Karpas-422 (cell line): ENCODE data around the gene ALG12. TPM values are rescaled to one million over a fixed set of nuclear protein-coding genes. Genes with fewer than 3 reads are reported as not detected.

Experiments
- DNase-seq: peaks from one replicate; pipeline ENCODE4 v3.0.0-alpha.2; 2015
- H2AFZ ChIP-seq: fragments of 200-600 bp; sonication (generic); 2 replicates; pipeline ENCODE4 v1.6.1; 2014; ENCODE audit warnings: antibody characterized with exemption, low read length, mixed read lengths
- H3K27ac ChIP-seq: fragments of 200-600 bp; sonication (generic); 2 replicates; pipeline ENCODE4 v1.5.1; 2014; ENCODE audit warnings: mild to moderate bottlenecking, low read length, moderate library complexity
- H3K27me3 ChIP-seq: fragments of 200-600 bp; sonication (generic); 2 replicates; pipeline ENCODE4 v1.6.1; 2014; ENCODE audit warnings: low read length, mixed read lengths
- H3K36me3 ChIP-seq: fragments of 200-600 bp; sonication (generic); 2 replicates; pipeline ENCODE4 v1.6.1; 2014; ENCODE audit warnings: low read length, mixed read lengths; ENCODE audit not compliant: insufficient read depth
- H3K4me1 ChIP-seq: fragments of 200-600 bp; sonication (generic); 2 replicates; pipeline ENCODE4 v1.6.1; 2014; ENCODE audit warnings: mild to moderate bottlenecking, low read length, mixed read lengths
- H3K4me2 ChIP-seq: fragments of 200-600 bp; sonication (generic); 2 replicates; pipeline ENCODE4 v1.6.1; 2014; ENCODE audit warnings: low read length, low read depth, mild to moderate bottlenecking; ENCODE audit not compliant: poor library complexity, severe bottlenecking
- H3K4me3 ChIP-seq: fragments of 200-600 bp; sonication (generic); 2 replicates; pipeline ENCODE4 v1.5.1; 2014; ENCODE audit warnings: mild to moderate bottlenecking, antibody characterized with exemption, low read length, mixed read lengths
- H3K79me2 ChIP-seq: fragments of 200-600 bp; sonication (generic); 2 replicates; pipeline ENCODE4 v1.6.1; 2014; ENCODE audit warnings: mild to moderate bottlenecking, low read length, mixed read lengths
- H3K9ac ChIP-seq: fragments of 200-600 bp; sonication (generic); 2 replicates; pipeline ENCODE4 v1.6.0; 2014; ENCODE audit warnings: low read length
- H3K9me2 ChIP-seq: fragments of 200-600 bp; sonication (generic), shearing (Covaris generic); replicated peaks from 2 replicates; pipeline ENCODE4 v1.6.0; 2014; ENCODE audit warnings: mild to moderate bottlenecking, low read length, moderate library complexity; ENCODE audit not compliant: insufficient read depth
- H3K9me3 ChIP-seq: fragments of 300-700, 200-600 bp; sonication (generic); 2 replicates; pipeline ENCODE4 v1.6.1; 2014; ENCODE audit warnings: low read length, mixed read lengths
- H4K20me1 ChIP-seq: fragments of 200-600 bp; sonication (generic); 2 replicates; pipeline ENCODE4 v1.6.1; 2014; ENCODE audit warnings: mild to moderate bottlenecking, antibody characterized with exemption, low read length, low read depth; ENCODE audit not compliant: insufficient read depth
- total RNA-seq: library from RNA; depleted of rRNA; stranded (reverse); fragments of >200 nt; shearing (Covaris generic); gene quantifications from 2 replicates; pipeline ENCODE4 v1.2.3, GENCODE V29; 2014; ENCODE audit warnings: low replicate concordance

The ALG12 gene
- total RNA-seq, 1 experiment from 2014 or later = 4.7 TPM

DNA sequence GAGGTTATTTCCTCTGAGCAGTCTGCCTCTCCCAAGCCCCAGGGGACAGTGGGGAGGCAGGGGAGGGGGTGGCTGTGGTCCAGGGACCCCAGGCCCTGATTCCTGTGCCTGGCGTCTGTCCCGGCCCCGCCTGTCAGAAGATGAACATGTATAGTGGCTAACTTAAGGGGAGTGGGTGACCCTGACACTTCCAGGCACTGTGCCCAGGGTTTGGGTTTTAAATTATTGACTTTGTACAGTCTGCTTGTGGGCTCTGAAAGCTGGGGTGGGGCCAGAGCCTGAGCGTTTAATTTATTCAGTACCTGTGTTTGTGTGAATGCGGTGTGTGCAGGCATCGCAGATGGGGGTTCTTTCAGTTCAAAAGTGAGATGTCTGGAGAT is 45.4 kb upstream of the ALG12 start:
- H2AFZ ChIP-seq = no peak overlapping the region
- DNase-seq = no peak
- no peaks in the 10 kb centered on the region for H3K9me2 ChIP-seq
- no peaks in the 10 kb centered on the region for H3K27me3 ChIP-seq
- H3K27ac ChIP-seq = no peak overlapping the region
- H3K9me3 ChIP-seq = no peaks in the 10 kb centered on the region
- peaks cover 61% of the 10 kb centered on the region for H4K20me1 ChIP-seq
- peaks cover 7% of the 10 kb centered on the region for H3K79me2 ChIP-seq
- H3K4me3 ChIP-seq = no peak overlapping the region
- H3K4me1 ChIP-seq = peaks cover 37% of the 10 kb centered on the region
- no peak overlapping the region for H3K4me2 ChIP-seq
- H3K36me3 ChIP-seq = peaks cover 15% of the 10 kb centered on the region
- H3K9ac ChIP-seq = no peak overlapping the region

DNA sequence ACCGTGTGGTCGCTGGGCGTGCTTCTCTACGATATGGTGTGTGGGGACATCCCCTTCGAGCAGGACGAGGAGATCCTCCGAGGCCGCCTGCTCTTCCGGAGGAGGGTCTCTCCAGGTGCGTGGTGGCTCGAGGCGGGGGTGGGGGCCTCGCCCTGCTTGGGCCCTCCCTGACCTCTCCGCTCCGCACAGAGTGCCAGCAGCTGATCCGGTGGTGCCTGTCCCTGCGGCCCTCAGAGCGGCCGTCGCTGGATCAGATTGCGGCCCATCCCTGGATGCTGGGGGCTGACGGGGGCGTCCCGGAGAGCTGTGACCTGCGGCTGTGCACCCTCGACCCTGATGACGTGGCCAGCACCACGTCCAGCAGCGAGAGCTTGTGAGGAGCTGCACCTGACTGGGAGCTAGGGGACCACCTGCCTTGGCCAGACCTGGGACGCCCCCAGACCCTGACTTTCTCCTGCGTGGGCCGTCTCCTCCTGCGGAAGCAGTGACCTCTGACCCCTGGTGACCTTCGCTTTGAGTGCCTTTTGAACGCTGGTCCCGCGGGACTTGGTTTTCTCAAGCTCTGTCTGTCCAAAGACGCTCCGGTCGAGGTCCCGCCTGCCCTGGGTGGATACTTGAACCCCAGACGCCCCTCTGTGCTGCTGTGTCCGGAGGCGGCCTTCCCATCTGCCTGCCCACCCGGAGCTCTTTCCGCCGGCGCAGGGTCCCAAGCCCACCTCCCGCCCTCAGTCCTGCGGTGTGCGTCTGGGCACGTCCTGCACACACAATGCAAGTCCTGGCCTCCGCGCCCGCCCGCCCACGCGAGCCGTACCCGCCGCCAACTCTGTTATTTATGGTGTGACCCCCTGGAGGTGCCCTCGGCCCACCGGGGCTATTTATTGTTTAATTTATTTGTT is 44.8 kb upstream of the ALG12 start:
- no peak for DNase-seq
- H3K9ac ChIP-seq = peak overlapping the region; percentile 91; the same call in 1 of the 2 replicates
- H3K79me2 ChIP-seq = peaks cover 7% of the 10 kb centered on the region
- H3K4me3 ChIP-seq = peak overlapping the region; percentile 86; the same call in 1 of the 2 replicates
- no peak overlapping the region for H3K27ac ChIP-seq
- no peaks in the 10 kb centered on the region for H3K9me3 ChIP-seq
- no peaks in the 10 kb centered on the region for H3K27me3 ChIP-seq
- peaks cover 37% of the 10 kb centered on the region for H3K4me1 ChIP-seq
- peak overlapping the region; percentile 78 for H3K4me2 ChIP-seq
- no peaks in the 10 kb centered on the region for H3K9me2 ChIP-seq
- H2AFZ ChIP-seq = no peak overlapping the region
- H4K20me1 ChIP-seq = peaks cover 61% of the 10 kb centered on the region
- H3K36me3 ChIP-seq = peaks cover 15% of the 10 kb centered on the region

DNA sequence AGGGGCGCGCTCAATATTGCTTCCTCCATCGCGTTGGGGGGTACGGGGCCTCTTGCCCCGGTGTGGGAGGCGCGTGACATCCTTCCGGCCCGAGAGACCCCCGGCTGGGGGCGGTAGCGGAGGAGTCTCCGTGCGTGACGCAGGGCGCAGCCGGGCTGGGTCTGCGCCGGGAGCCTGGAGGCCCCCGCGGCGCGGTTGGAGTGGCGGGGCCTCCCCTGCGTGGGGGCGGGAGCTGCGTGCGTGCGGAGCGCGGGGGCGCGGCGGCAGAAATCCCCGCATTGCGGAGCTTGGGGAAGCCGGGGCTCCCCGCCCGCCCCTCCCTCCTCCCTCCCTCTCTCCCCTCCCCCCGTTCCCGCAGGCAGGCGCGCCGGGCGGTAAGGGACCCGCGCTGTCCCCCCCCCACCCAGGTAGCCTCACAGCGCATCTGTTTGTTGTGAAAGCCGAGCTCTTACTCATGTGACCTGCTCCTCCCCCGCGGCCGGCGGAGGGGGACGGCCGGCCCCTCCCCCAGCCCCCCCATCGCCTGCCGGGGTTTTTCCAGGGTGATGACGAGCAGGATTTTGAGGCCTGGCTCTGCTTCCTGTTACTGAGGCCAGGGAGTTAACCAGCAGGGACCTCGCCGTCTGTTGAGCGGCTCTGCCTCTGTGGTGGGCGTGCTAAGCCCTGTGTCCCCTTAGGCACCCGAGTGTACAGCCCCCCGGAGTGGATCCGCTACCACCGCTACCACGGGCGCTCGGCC is 43.9 kb upstream of the ALG12 start:
- peak; percentile 56 for DNase-seq
- Histone ChIP-seq H3K9me2 (no peaks in the 10 kb centered on the region), H4K20me1 (peaks cover 52% of the 10 kb centered on the region), H3K4me3 (peak overlapping the region; percentile 86), H3K79me2 (peaks cover 7% of the 10 kb centered on the region), H3K4me2 (peak overlapping the region; percentile 78), H3K4me1 (peaks cover 33% of the 10 kb centered on the region), H3K9me3 (no peaks in the 10 kb centered on the region), H3K27ac (no peak overlapping the region), H3K9ac (peak overlapping the region; percentile 91), H3K27me3 (no peaks in the 10 kb centered on the region), H3K36me3 (peaks cover 15% of the 10 kb centered on the region), H2AFZ (no peak overlapping the region)

- no peak for DNase-seq
- Histone ChIP-seq H3K4me3 (peak overlapping the region; percentile 86), H3K36me3 (peaks cover 15% of the 10 kb centered on the region), H3K4me1 (peaks cover 27% of the 10 kb centered on the region), H3K9me2 (no peaks in the 10 kb centered on the region), H3K4me2 (peak overlapping the region; percentile 78), H3K27me3 (no peaks in the 10 kb centered on the region), H3K9ac (peak overlapping the region; percentile 91), H3K27ac (no peak overlapping the region), H3K9me3 (no peaks in the 10 kb centered on the region), H2AFZ (no peak overlapping the region), H4K20me1 (peaks cover 47% of the 10 kb centered on the region), H3K79me2 (peaks cover 7% of the 10 kb centered on the region)
These were observed 43.4 kb upstream of the ALG12 start for GRCh38 chr22:49961601-49962011.

DNA sequence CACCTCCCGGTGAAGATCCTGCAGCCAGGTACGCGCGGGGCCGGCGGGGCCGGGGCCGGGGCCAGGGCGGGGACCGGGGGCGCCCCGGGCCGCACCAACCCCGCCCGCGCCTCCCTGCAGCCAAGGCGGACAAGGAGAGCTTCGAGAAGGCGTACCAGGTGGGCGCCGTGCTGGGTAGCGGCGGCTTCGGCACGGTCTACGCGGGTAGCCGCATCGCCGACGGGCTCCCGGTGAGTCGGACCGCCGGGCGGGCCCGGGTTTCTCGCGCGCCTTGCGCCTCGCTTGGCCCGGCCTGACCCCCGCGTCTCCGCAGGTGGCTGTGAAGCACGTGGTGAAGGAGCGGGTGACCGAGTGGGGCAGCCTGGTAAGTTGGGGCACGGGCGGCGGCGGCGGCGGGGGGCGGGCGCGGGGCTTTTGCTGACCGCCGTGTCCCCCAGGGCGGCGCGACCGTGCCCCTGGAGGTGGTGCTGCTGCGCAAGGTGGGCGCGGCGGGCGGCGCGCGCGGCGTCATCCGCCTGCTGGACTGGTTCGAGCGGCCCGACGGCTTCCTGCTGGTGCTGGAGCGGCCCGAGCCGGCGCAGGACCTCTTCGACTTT is 42.9 kb upstream of the ALG12 start:
- Histone ChIP-seq H3K4me1 (peaks cover 26% of the 10 kb centered on the region), H3K4me2 (peak overlapping the region; percentile 78), H3K4me3 (peak overlapping the region; percentile 86), H4K20me1 (peaks cover 44% of the 10 kb centered on the region), H3K79me2 (peaks cover 7% of the 10 kb centered on the region), H3K27me3 (no peaks in the 10 kb centered on the region), H2AFZ (no peak overlapping the region; the same call in 1 of the 2 replicates), H3K9me3 (no peaks in the 10 kb centered on the region), H3K27ac (no peak overlapping the region), H3K36me3 (peaks cover 15% of the 10 kb centered on the region), H3K9ac (peak overlapping the region; percentile 91), H3K9me2 (no peaks in the 10 kb centered on the region)
- DNase-seq = peak; percentile 75

GRCh38 chr22:49960159-49961004 is 42.1 kb upstream of the ALG12 start, which contains the start of gene PIM3:
TSS of gene PIM3 (plus strand) at chr22:49960772. CDS start at chr22:49960948, 176 bp downstream.
- H3K9me3 ChIP-seq = no peaks in the 10 kb centered on the region
- H3K9me2 ChIP-seq = no peaks in the 10 kb centered on the region
- peak within 1 kb of the TSS; percentile 91 for H3K9ac ChIP-seq
- no peaks in the 10 kb centered on the region for H3K27me3 ChIP-seq
- peak within 1 kb of the TSS; percentile 86 for H3K4me2 ChIP-seq
- peaks cover 39% of the 10 kb centered on the region for H4K20me1 ChIP-seq
- peak within 1 kb of the TSS; percentile 86 for H3K4me3 ChIP-seq
- H3K36me3 ChIP-seq = peaks cover 15% of the 10 kb centered on the region
- H2AFZ ChIP-seq = peak within 1 kb of the TSS; percentile 26
- H3K4me1 ChIP-seq = peaks cover 26% of the 10 kb centered on the region
- peaks cover 7% of the 10 kb centered on the region for H3K79me2 ChIP-seq
- peak; percentile 98 for DNase-seq
- H3K27ac ChIP-seq = no peak within 1 kb of the TSS

DNA sequence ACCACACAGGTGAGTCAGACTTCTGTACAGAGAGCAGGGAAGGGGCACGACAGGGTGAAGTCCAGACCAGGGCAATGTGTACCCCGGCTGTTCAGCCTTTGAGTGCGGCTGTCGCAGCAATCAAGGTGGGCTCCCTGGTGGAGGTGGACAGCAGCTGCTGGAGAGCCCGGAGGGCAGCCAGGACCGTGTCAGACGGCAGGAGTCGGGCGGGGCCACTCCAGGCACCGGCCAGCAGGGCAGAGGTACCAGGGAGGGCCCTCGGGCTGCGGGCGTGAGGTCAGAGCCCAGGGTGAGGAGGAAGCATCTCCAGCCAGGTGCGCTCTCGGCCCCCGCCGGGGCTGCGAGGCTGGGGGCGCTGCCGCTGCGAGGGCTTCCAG is 41.5 kb upstream of the ALG12 start:
- Histone ChIP-seq H3K4me3 (peak overlapping the region; percentile 66), H3K4me2 (peak overlapping the region; percentile 86), H3K27ac (no peak overlapping the region), H2AFZ (peak overlapping the region; percentile 26; the same call in 1 of the 2 replicates), H3K79me2 (peaks cover 7% of the 10 kb centered on the region), H3K9ac (peak overlapping the region; percentile 91), H3K9me3 (no peaks in the 10 kb centered on the region), H3K9me2 (no peaks in the 10 kb centered on the region), H3K4me1 (peaks cover 26% of the 10 kb centered on the region), H4K20me1 (peaks cover 33% of the 10 kb centered on the region), H3K36me3 (peaks cover 15% of the 10 kb centered on the region), H3K27me3 (no peaks in the 10 kb centered on the region)
- no peak for DNase-seq
